Panc1 (cell line): ENCODE results near the gene FSHR.

Experiments
- POLR2AphosphoS5 ChIP-seq: IDR thresholded peaks from 2 replicates; pipeline ENCODE4 v1.6.1; 2012; ENCODE audit warnings: mild to moderate bottlenecking, low read depth, low read length, moderate library complexity
- TF ChIP-seq, protein P1 (sequence below): fragments of 450-650 bp; IDR thresholded peaks from 2 replicates; pipeline ENCODE4 v1.5.1; 2017; ENCODE audit warnings: mild to moderate bottlenecking
- TF ChIP-seq, protein P2 (sequence below), 2 experiments: IDR thresholded peaks; 2 replicates each; pipeline ENCODE4 v1.6.1; 2011 to 2012; ENCODE audit warnings: low read depth in 2 of 2, control low read depth in 1 of 2, low read length in 1 of 2, mild to moderate bottlenecking in 1 of 2, moderate library complexity in 1 of 2; ENCODE audit not compliant: insufficient read depth in 1 of 2

DNA sequence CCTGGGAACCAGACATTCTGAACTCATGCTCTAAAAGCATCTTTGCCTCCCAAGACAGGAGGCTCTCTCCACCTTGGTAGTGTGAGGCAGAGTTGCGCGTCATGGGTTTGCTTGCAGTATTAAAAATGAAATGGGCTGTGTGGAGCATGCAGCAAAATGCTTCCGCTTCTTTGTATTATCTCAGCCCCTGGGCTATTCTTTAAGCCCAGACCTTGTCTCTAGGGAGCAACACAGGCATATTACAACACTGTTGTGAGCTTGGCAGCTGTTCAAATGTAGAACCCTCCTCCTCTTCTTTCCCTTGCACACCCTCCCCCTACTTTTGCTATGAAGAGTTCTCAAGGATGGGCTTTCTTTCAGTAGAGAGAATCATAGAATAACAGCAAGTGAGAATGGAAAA lies 213.7 kb downstream of the FSHR start:
- TF ChIP-seq, protein P1, sequence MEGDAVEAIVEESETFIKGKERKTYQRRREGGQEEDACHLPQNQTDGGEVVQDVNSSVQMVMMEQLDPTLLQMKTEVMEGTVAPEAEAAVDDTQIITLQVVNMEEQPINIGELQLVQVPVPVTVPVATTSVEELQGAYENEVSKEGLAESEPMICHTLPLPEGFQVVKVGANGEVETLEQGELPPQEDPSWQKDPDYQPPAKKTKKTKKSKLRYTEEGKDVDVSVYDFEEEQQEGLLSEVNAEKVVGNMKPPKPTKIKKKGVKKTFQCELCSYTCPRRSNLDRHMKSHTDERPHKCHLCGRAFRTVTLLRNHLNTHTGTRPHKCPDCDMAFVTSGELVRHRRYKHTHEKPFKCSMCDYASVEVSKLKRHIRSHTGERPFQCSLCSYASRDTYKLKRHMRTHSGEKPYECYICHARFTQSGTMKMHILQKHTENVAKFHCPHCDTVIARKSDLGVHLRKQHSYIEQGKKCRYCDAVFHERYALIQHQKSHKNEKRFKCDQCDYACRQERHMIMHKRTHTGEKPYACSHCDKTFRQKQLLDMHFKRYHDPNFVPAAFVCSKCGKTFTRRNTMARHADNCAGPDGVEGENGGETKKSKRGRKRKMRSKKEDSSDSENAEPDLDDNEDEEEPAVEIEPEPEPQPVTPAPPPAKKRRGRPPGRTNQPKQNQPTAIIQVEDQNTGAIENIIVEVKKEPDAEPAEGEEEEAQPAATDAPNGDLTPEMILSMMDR, result no peak
- no peak for TF ChIP-seq POLR2AphosphoS5
- TF ChIP-seq, protein P2, sequence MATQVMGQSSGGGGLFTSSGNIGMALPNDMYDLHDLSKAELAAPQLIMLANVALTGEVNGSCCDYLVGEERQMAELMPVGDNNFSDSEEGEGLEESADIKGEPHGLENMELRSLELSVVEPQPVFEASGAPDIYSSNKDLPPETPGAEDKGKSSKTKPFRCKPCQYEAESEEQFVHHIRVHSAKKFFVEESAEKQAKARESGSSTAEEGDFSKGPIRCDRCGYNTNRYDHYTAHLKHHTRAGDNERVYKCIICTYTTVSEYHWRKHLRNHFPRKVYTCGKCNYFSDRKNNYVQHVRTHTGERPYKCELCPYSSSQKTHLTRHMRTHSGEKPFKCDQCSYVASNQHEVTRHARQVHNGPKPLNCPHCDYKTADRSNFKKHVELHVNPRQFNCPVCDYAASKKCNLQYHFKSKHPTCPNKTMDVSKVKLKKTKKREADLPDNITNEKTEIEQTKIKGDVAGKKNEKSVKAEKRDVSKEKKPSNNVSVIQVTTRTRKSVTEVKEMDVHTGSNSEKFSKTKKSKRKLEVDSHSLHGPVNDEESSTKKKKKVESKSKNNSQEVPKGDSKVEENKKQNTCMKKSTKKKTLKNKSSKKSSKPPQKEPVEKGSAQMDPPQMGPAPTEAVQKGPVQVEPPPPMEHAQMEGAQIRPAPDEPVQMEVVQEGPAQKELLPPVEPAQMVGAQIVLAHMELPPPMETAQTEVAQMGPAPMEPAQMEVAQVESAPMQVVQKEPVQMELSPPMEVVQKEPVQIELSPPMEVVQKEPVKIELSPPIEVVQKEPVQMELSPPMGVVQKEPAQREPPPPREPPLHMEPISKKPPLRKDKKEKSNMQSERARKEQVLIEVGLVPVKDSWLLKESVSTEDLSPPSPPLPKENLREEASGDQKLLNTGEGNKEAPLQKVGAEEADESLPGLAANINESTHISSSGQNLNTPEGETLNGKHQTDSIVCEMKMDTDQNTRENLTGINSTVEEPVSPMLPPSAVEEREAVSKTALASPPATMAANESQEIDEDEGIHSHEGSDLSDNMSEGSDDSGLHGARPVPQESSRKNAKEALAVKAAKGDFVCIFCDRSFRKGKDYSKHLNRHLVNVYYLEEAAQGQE (IDR thresholded peaks at IDR 0.05; ENCODE audit: insufficient read depth in 1 of 2, low read depth in 2 of 2, low read length in 1 of 2), result no peak
